Panc1 (cell line): ENCODE results near the gene MRPS2. TPM values are rescaled to one million over a fixed set of nuclear protein-coding genes. Genes with fewer than 3 reads are reported as not detected.
"Not testable (repeated sequence)": the region's sequence is repeated elsewhere in the genome, so short reads cannot be mapped to it uniquely, and the experiment has no call there.

ENCODE experiments used
- ATAC-seq: fragments of 200-7000 bp; cut with Tn5 transposase; 2 replicates; pipeline ENCODE4 v1.9.1; 2020; ENCODE audit warnings: mild to moderate bottlenecking, moderate library complexity
- BruUV-seq: library from RNA; stranded (reverse); fragments of 400-500 nt; replicated peaks from 2 replicates; lab custom pipeline; 2021; lab: Mats Ljungman, UMichigan
- CTCF ChIA-PET: fragments of 300-600 bp; sonication (Branson Sonifier 250); formaldehyde crosslinking; loops from one replicate; lab custom pipeline; 2022; ENCODE audit warnings: antibody characterized with exemption; lab: Charles Lee
- POLR2A ChIA-PET: fragments of 300-600 bp; sonication (Branson Sonifier 250); formaldehyde crosslinking; loops from one replicate; lab custom pipeline; 2022; ENCODE audit warnings: antibody characterized with exemption; lab: Charles Lee
- DNase-seq: peaks from one replicate; pipeline ENCODE4 v3.0.0-alpha.2; 2010; ENCODE audit warnings: low read depth, low spot score
- H3K27ac ChIP-seq: 2 replicates; pipeline ENCODE4 v1.5.1; 2011; ENCODE audit warnings: mild to moderate bottlenecking, low read length, inconsistent platforms
- H3K27me3 ChIP-seq: fragments of 200-500 bp; sonication (Bioruptor generic); 2 replicates; pipeline ENCODE4 v1.6.0; 2014; ENCODE audit warnings: low read length, inconsistent platforms; ENCODE audit not compliant: control insufficient read depth, insufficient read depth
- H3K36me3 ChIP-seq: fragments of 200-500 bp; sonication (Bioruptor generic); 2 replicates; pipeline ENCODE4 v1.5.1; 2014; ENCODE audit warnings: inconsistent platforms, mild to moderate bottlenecking, low read length, moderate library complexity; ENCODE audit not compliant: control insufficient read depth, insufficient read depth
- H3K4me1 ChIP-seq: 2 replicates; pipeline ENCODE4 v1.5.1; 2011; ENCODE audit warnings: inconsistent platforms, mild to moderate bottlenecking, low read length, moderate library complexity; ENCODE audit not compliant: control insufficient read depth, insufficient read depth
- H3K4me3 ChIP-seq, 2 experiments: 2 replicates each; pipeline ENCODE4 v1.5.1; 2011 to 2012; ENCODE audit warnings: low read depth in 2 of 2, low read length in 2 of 2, mild to moderate bottlenecking in 2 of 2, inconsistent platforms in 1 of 2, moderate library complexity in 1 of 2
- H3K9me3 ChIP-seq: fragments of 200-500 bp; sonication (Bioruptor generic); 2 replicates; pipeline ENCODE4 v1.5.1; 2014; ENCODE audit warnings: low read depth, mild to moderate bottlenecking, inconsistent platforms, low read length, moderate library complexity; ENCODE audit not compliant: control insufficient read depth, insufficient read depth
- CTCF ChIP-seq: fragments of 450-650 bp; IDR thresholded peaks from 2 replicates; pipeline ENCODE4 v1.5.1; 2017; ENCODE audit warnings: mild to moderate bottlenecking
- POLR2AphosphoS5 ChIP-seq: IDR thresholded peaks from 2 replicates; pipeline ENCODE4 v1.6.1; 2012; ENCODE audit warnings: mild to moderate bottlenecking, low read depth, low read length, moderate library complexity
- REST ChIP-seq, 2 experiments: IDR thresholded peaks; 2 replicates each; pipeline ENCODE4 v1.6.1; 2011 to 2012; ENCODE audit warnings: low read depth in 2 of 2, control low read depth in 1 of 2, low read length in 1 of 2, mild to moderate bottlenecking in 1 of 2, moderate library complexity in 1 of 2; ENCODE audit not compliant: insufficient read depth in 1 of 2
- SIN3A ChIP-seq: IDR thresholded peaks from 2 replicates; pipeline ENCODE4 v1.6.1; 2012; ENCODE audit warnings: low read depth, mild to moderate bottlenecking, low read length, moderate library complexity, borderline replicate concordance; ENCODE audit not compliant: insufficient read depth
- TCF7L2 ChIP-seq: IDR thresholded peaks from 2 replicates; pipeline ENCODE4 v1.6.1; 2011; ENCODE audit warnings: mild to moderate bottlenecking, low read depth, low read length, inconsistent platforms
- in situ Hi-C: cut with HindIII; loops from 2 replicates; pipeline ENCODE4 v1.10.0; 2016; ENCODE audit warnings: low sequenced_read_pairs, low pct_unique_long_range_greater_than_20kb
- intact Hi-C: fragments of 100-400 bp; cut with micrococcal nuclease; formaldehyde crosslinking; loops from one replicate; pipeline ENCODE4 v1.10.0; 2022; ENCODE audit not compliant: unreplicated experiment
- total RNA-seq: library from RNA; stranded (reverse); gene quantifications from one replicate; pipeline ENCODE4 v1.2.1, GENCODE V29; 2021; ENCODE audit not compliant: unreplicated experiment

MRPS2 gene
- total RNA-seq, 1 experiment from 2014 or later = 33.5 TPM

GRCh38 chr9:135545646-135546176 is 45.2 kb downstream of the MRPS2 start, which contains the start of gene OBP2A:
TSS of gene OBP2A (plus strand) at chr9:135546126. CDS start at chr9:135546181, 55 bp downstream.
- CTCF ChIA-PET, intact Hi-C loops, H3K9me3 ChIP-seq, H3K4me3 ChIP-seq, H3K27me3 ChIP-seq, BruUV-seq, H3K36me3 ChIP-seq, H3K4me1 ChIP-seq, DNase-seq, POLR2A ChIA-PET, in situ Hi-C loops, H3K27ac ChIP-seq, ATAC-seq: not testable (repeated sequence)

GRCh38 chr9:135546792-135547617 is 46.5 kb downstream of the MRPS2 start:
- DNase-seq, H3K4me1 ChIP-seq, in situ Hi-C loops, BruUV-seq, ATAC-seq, H3K36me3 ChIP-seq, H3K27ac ChIP-seq, intact Hi-C loops, H3K4me3 ChIP-seq, H3K27me3 ChIP-seq, H3K9me3 ChIP-seq, POLR2A ChIA-PET, CTCF ChIA-PET: not testable (repeated sequence)

GRCh38 chr9:135547756-135548736 is 47.6 kb downstream of the MRPS2 start:
- DNase-seq = no peak
- H3K9me3 ChIP-seq = no peaks in the 10 kb centered on the region
- no peaks in the 10 kb centered on the region for H3K4me1 ChIP-seq
- in situ Hi-C loops (no loop called here), intact Hi-C loops (no loop called here)
- TF ChIP-seq CTCF (no peak), SIN3A (no peak), REST (IDR thresholded peaks at IDR 0.05; ENCODE audit: insufficient read depth in 1 of 2, low read depth in 2 of 2, low read length in 1 of 2) (no peak), TCF7L2 (no peak), POLR2AphosphoS5 (no peak)
- H3K27ac ChIP-seq = no peak overlapping the region
- POLR2A ChIA-PET = no interaction called here
- no peak overlapping the region for H3K4me3 ChIP-seq
- CTCF ChIA-PET = no interaction called here
- ATAC-seq = no peak
- no TSS peak for BruUV-seq
- H3K27me3 ChIP-seq = no peaks in the 10 kb centered on the region
- no peaks in the 10 kb centered on the region for H3K36me3 ChIP-seq

GRCh38 chr9:135549478-135550343 is 49.2 kb downstream of the MRPS2 start:
- intact Hi-C loops, BruUV-seq, in situ Hi-C loops, ATAC-seq, H3K36me3 ChIP-seq, POLR2A ChIA-PET, H3K4me1 ChIP-seq, H3K27ac ChIP-seq, H3K9me3 ChIP-seq, CTCF ChIA-PET, DNase-seq, H3K27me3 ChIP-seq, H3K4me3 ChIP-seq: not testable (repeated sequence)
